Eye (tissue), 1 donor: Measurements from ENCODE around the gene C2orf49.
A peak's percentile ranks its signal among the peaks of the same experiment; 100 is the strongest.
"Not testable (repeated sequence)": the region's sequence is repeated elsewhere in the genome, so short reads cannot be mapped to it uniquely, and the experiment has no call there.

Experiments used
- DNase-seq: peaks from one replicate; pipeline ENCODE4 v3.0.0-alpha.2; 2015

Gene C2orf49

DNA sequence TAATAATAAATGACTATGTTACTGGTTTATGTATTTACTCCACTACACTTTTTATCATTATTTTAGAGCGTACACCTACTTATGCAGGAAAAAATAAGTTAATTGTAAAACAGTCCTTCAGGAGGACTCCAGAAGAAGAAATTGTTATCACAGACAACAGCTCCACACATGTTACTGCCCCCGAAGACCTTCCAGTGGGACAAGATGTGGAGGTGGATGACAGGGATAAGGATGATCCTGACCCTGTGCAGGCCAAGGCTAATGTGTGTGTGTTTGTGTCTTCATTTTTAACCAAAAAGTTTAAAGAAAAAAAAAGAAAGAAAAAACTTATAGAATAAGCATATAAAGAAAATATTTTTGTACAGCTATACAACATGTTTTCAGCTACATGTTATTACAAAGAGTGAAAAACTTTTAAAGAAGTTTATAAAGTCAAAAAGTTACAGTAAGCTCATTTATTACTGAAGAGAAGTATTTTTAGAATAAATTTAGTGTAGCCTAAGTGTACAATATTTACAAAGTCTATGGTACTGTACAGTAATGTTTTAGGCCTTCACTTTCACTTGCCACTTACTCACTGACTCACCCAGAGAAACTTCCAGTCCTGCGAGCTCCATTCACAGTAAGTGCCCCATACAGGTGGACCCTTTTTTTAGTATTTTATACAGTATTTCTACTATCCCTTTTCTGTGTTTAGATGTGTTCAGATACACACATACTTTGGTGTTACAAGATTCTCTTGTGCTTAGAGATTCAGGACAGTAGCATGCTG, 15.3 kb upstream of the C2orf49 start:
- no peak for DNase-seq

DNA sequence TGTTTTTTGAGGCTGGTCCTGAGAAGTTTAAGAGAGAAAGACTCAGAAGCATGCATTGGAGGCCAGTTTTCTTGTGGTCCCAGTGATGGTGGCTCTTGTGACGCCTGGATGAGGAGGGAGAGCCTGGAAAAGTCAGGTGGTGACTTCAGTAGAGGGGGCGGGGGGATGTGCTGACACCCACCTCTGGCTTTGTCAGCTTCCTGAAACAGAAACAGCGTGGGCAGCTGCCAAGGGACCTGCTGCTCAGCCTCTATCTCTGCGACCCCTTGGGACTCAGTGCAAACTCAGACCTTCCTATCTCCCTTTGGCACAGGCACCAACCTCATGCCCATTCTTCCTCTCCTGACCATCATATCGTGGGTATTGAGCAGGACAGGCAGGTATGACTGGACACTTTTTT, 14.2 kb upstream of the C2orf49 start:
- DNase-seq = no peak

GRCh38 chr2:105324101-105324500, 13.2 kb upstream of the C2orf49 start:
- no peak for DNase-seq

DNA sequence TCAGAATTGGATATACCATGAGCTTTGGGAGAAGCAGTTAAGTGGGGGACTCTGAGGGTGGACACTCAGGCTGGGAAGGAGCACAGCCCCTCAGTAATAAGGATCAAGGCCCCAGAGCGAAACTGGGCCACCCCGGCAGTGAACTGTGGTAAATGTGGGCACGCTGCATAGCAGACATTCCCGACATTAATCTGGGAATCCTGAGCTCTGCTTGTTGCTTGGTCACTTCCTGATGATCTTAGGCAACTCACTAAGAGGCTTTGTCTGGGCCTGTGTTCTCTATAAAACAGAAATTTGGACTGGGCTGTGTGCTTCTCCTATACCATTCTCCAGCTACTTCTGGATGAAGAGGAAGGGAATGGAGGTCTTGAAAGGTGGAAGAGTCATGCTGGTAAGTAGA, 12.6 kb upstream of the C2orf49 start:
- DNase-seq = peak; percentile 57

- DNase-seq = no peak
These were observed 11.9 kb upstream of the C2orf49 start for GRCh38 chr2:105325389-105325963.

DNA sequence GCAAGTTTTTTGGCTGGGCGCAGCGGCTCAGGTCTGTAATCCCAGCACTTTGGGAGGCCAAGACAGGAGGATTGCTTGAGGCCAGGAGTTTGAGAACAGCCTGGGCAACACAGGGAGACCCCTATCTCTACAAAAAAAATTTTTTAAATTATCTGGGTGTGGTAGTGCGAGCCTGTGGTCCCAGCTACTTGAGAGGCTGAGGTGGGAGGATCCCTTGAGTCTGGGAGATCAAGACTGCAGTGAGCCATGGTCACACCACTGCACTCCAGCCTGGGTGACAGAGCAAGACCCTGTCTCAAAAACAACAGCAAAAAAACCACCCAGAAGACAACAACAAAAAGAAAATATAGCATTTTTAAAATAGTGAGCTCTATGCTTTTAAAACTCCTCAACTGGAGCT, 10.1 kb upstream of the C2orf49 start:
- DNase-seq = not testable (repeated sequence)

- DNase-seq = no peak
These were observed 9.7 kb upstream of the C2orf49 start for GRCh38 chr2:105327690-105328089.

DNA sequence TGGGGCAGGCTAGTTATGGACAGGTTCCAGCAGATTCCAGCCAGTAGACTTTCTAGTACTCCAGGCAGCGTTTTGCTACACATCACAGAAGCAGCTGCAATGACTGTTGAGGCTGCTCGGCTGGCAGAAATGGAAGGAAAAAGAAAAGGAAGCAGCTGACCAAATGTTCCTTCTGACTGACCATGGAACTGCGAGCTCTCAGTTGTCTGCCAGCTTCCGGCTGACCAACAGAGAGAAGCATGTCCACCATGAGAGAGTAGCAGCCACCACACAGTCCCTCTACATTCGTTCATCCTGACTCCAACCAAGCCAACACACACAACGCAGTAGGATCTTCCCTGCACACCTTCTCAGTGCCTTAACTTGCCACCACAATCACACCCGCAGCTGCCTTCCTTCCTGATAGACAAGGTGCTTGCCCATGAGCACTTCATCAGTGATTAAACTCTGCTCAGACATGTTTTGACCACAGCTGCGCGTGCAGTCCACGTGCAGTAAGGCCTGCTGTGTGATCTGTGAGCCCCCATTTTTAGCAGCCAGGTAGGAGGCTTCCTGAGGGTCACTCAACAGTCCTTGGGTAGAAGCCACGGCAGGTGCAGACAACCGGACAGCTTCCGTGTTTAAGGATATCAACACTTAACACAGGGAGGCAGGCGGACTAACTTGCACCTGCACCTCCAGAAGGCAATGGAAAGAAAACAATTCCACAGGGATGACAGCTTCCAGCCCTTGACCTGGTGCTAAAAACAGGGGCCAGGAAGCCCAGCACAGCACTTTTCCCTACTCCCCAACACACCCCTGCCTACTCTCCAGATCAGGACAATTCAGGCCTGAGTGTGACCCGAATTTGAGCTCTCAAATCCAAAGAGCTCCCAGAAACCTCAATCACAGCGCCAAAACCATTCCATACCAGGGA, 8.8 kb upstream of the C2orf49 start:
- DNase-seq = no peak

DNA sequence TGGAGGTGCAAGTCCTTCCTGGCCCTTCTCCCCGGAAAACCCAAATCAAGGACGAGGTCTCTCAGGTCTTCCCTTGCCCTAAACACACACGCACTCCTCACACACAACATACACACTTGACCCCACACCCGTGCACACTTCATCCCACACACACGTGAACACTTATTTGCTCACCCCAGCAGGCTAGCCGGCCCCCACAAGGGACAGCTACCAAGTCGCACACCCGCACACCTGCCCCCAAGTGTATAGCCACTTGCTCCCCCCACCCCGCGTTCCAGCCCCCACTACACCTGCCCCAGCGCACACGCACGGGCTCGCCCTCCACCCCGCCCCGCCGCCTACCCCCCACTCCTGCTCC, 8.2 kb upstream of the C2orf49 start:
- peak; percentile 60 for DNase-seq

DNA sequence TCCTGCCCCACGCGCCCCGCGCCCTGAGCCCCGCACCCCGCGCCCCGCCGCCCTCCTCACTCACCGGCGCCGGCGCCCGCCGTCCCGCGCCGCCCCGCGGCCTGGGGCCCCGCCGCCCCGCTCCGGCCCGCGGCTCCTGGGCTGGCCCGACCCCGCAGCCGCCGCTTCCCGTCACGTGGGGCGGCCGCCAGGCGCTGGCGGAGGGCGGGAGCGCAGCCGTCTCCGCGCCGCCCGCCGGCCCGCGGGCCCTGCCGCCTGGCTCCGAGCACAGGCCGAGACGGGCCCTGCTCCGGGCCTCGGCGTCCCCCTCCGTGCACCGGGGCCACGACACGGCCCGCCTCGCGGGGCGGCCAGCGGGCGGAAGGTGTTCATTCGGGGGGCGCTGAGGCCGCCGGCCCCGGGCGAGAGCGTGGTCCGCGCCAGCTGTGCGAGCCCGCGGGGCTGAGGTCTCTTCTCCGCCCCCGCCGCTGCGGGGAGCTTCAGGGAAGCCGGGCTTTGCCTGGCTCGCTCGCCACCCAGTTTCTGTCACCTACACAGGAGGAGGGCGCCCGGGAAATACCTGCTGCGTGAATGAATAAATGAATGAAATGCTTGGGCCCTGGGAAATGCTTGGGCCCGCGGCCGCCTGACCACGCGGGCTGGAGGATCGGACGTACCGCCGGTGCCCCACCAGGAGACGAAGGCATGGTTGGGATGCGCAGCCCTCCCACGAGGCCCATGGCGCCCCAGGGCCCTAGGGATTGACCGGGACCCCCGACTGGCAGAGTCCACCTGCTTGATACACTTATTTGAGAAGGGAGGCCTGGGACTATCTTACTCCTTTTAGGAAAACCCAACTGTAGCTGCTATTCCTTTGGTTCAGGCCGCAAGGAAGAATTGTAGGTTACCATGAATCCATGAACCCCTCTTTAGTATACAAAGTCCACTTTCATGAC, 7.5 kb upstream of the C2orf49 start, which contains the start of gene TGFBRAP1:
Gene TGFBRAP1 (minus strand): TSS at position 175 of the 935 bp plus-strand sequence. CDS start 21,434 bp downstream, outside the sequence.
- DNase-seq = peak; percentile 81

- DNase-seq = no peak
These were observed 6.5 kb upstream of the C2orf49 start for GRCh38 chr2:105330681-105331375.

- no peak for DNase-seq
These were observed 3.1 kb upstream of the C2orf49 start for GRCh38 chr2:105334211-105334610.

DNA sequence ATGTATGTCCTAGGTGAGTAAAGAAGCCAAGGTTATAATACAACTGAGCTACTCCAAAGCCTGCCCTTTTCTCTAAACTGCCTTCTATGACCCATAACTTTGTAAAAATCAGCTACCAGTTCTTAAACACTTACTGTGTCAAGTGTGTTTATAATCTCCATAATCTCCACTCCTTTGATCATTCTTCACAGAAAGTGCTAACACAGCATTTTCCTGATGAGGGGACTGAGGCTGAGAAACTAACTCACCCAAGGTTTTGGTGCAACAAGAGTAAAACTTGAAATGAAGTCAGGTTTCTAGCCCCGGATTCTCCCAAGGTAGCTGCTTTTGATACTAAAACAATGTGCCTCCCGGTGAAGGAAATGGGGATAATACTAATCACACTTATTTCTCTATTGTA, 1.9 kb upstream of the C2orf49 start:
- no peak for DNase-seq

- DNase-seq = no peak
These were observed 586 bp upstream of the C2orf49 start for GRCh38 chr2:105336786-105337121.

DNA sequence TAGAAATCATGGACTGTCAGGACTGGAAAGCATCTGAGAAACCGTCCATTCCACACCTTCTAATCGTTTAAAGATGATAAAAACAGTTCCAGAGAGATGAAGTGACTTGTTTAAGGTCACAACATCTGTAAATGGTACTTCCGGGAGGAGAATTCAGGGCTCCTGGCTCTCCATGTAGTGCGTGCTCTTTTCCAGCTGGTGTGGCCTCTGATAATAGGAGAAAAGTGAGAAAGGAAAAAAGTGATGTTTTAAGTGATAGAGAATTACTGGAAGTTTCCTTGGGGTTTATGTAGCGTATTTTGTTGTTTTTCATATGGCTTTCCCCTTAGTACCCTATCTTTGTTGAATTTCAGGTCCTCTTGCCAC, 663 bp downstream of the C2orf49 start:
- no peak for DNase-seq

- DNase-seq = no peak
These were observed 2.1 kb downstream of the C2orf49 start for GRCh38 chr2:105339414-105339813.

GRCh38 chr2:105344704-105345345, 7.5 kb downstream of the C2orf49 start:
- peak; percentile 77 for DNase-seq

GRCh38 chr2:105357122-105357521, 19.8 kb downstream of the C2orf49 start:
- DNase-seq = no peak

- no peak for DNase-seq
These were observed 21.3 kb downstream of the C2orf49 start for GRCh38 chr2:105358593-105358992.

GRCh38 chr2:105361102-105361889, 24.0 kb downstream of the C2orf49 start:
- no peak for DNase-seq
